Kidney (tissue), 14 donors: ENCODE measurements around the gene ERC2. TPM values are rescaled to one million over a fixed set of nuclear protein-coding genes. Genes with fewer than 3 reads are reported as not detected.

Experiments used
- DNase-seq, 5 donors: peaks; one replicate each; pipeline ENCODE4 v3.0.0-alpha.2; 2013 to 2020
- FAIRE-seq: peaks from 2 replicates; lab custom pipeline; 2012; peaks lifted over from hg19 to GRCh38; lab: Jason Lieb, UNC
- H3K27ac ChIP-seq, 2 donors: one replicate each; pipeline ENCODE4 v1.7.0; 2013; ENCODE audit warnings: low read depth in 2 of 2, low read length in 2 of 2, inconsistent platforms in 1 of 2
- H3K27me3 ChIP-seq: one replicate; pipeline ENCODE4 v1.7.1; 2013; ENCODE audit warnings: low read length, inconsistent platforms; ENCODE audit not compliant: control insufficient read depth, insufficient read depth
- H3K36me3 ChIP-seq, 3 donors: one replicate each; pipeline versions ENCODE4 v1.7.0 to v1.7.1; 2013; ENCODE audit warnings: low read length in 3 of 3, control low read depth in 1 of 3, inconsistent platforms in 1 of 3; ENCODE audit not compliant: insufficient read depth in 3 of 3, control insufficient read depth in 2 of 3
- H3K4me1 ChIP-seq, 3 donors: one replicate each; pipeline versions ENCODE4 v1.7.0 to v1.7.1; 2013; ENCODE audit warnings: low read length in 3 of 3, inconsistent platforms in 1 of 3, low read depth in 1 of 3; ENCODE audit not compliant: control insufficient read depth in 2 of 3, insufficient read depth in 2 of 3
- H3K4me3 ChIP-seq, 3 donors: one replicate each; pipeline versions ENCODE4 v1.7.0 to v1.8.1; 2013; ENCODE audit warnings: low read length in 3 of 3, control low read depth in 1 of 3, inconsistent platforms in 1 of 3
- H3K9ac ChIP-seq, 3 donors: one replicate each; pipeline versions ENCODE4 v1.7.0 to v1.7.1; 2013; ENCODE audit warnings: low read length in 3 of 3, control low read depth in 1 of 3, inconsistent platforms in 1 of 3
- H3K9me3 ChIP-seq, 3 donors: one replicate each; pipeline versions ENCODE4 v1.7.0 to v1.7.1; 2013; ENCODE audit warnings: low read length in 3 of 3, control low read depth in 1 of 3, inconsistent platforms in 1 of 3; ENCODE audit not compliant: control insufficient read depth in 2 of 3, insufficient read depth in 1 of 3
- CTCF ChIP-seq: IDR thresholded peaks from 3 replicates; pipeline ENCODE4 v1.5.1; 2012; ENCODE audit warnings: mild to moderate bottlenecking, moderate library complexity, borderline replicate concordance; ENCODE audit not compliant: insufficient read depth; ENCODE audit errors: extremely low read depth
- intact Hi-C: fragments of 100-400 bp; cut with DNase I; formaldehyde crosslinking; loops from one replicate; pipeline ENCODE4 v1.11.1; 2022
- polyA plus RNA-seq: library from polyadenylated mRNA; stranded (reverse); fragments of 350-450 nt; fragmentation: Illumina TruSeq; extraction: RNeasy Lipid Tissue Mini Kit (QIAGEN cat#74804); gene quantifications from one replicate; pipeline ENCODE4 v1.2.3, GENCODE V29; 2014; ENCODE audit warnings: low read depth, low replicate concordance; ENCODE audit not compliant: insufficient read depth
- total RNA-seq: library from RNA; stranded (reverse); fragmentation: NEBNext Ultra II Directional; extraction: Animal tissue kit (Norgen Biotek cat#: 25700); gene quantifications from one replicate; pipeline ENCODE4 v1.2.1, GENCODE V29; 2021
- donor health status: control.
- donor health status: control.
- donor health status: control.
- donor health status: control.
- donor health status: control.
- donor health status: DM: yes; HTN: yes; CAD: no.
- donor health status: Normal renal cell carcinoma (clear cell type).

The ERC2 gene
- total and polyA plus RNA-seq, 2 donors from 2014 or later: 0.92 to 3.8 TPM

GRCh38 chr3:55815262-55815661 is 653.0 kb downstream of the ERC2 start:
- intact Hi-C loops: no loop called here
- no peak for FAIRE-seq
- no peak for DNase-seq
- Histone ChIP-seq H3K27me3 (no peaks in the 10 kb centered on the region), H3K9me3 (no peaks in the 10 kb centered on the region), H3K4me1 (no peaks in the 10 kb centered on the region), H3K27ac (no peak overlapping the region), H3K36me3 (no peaks in the 10 kb centered on the region), H3K4me3 (no peak overlapping the region), H3K9ac (no peak overlapping the region)
- TF ChIP-seq CTCF: no peak

- no peak for DNase-seq
- TF ChIP-seq CTCF: no peak
- H3K4me1 ChIP-seq: no peaks in the 10 kb centered on the region
- H3K9ac ChIP-seq: no peak overlapping the region
- no peaks in the 10 kb centered on the region for H3K27me3 ChIP-seq
- no peaks in the 10 kb centered on the region for H3K36me3 ChIP-seq
- H3K9me3 ChIP-seq: no peaks in the 10 kb centered on the region
- no peak overlapping the region for H3K27ac ChIP-seq
- no peak for FAIRE-seq
- intact Hi-C loops: no loop called here
- H3K4me3 ChIP-seq: no peak overlapping the region
Measured at GRCh38 chr3:55813268-55814097, 654.8 kb downstream of the ERC2 start.

GRCh38 chr3:55812394-55813013 is 655.8 kb downstream of the ERC2 start:
- H3K27me3 ChIP-seq: no peaks in the 10 kb centered on the region
- DNase-seq (peak in 1 of 5 donors; percentile 50), FAIRE-seq (no peak)
- no peak overlapping the region for H3K4me3 ChIP-seq
- no peak for TF ChIP-seq CTCF
- H3K27ac ChIP-seq: no peak overlapping the region
- H3K9me3 ChIP-seq: no peaks in the 10 kb centered on the region
- intact Hi-C loops: no loop called here
- no peak overlapping the region for H3K9ac ChIP-seq
- no peaks in the 10 kb centered on the region for H3K4me1 ChIP-seq
- no peaks in the 10 kb centered on the region for H3K36me3 ChIP-seq
